Endodermal cell (in vitro differentiated cells): Measurements from ENCODE around the gene ZNF546. TPM values are rescaled to one million over a fixed set of nuclear protein-coding genes. Genes with fewer than 3 reads are reported as not detected.
A peak's percentile ranks its signal among the peaks of the same experiment; 100 is the strongest.

Source experiments
- DNase-seq: peaks from one replicate; pipeline ENCODE4 v3.0.0-alpha.2; 2017
- H3K27ac ChIP-seq: 2 replicates; pipeline ENCODE4 v1.5.1; 2013; ENCODE audit warnings: mild to moderate bottlenecking, low read depth, low read length, moderate library complexity
- H3K27me3 ChIP-seq: 2 replicates; pipeline ENCODE4 v1.6.1; 2013; ENCODE audit warnings: mild to moderate bottlenecking, low read length, moderate library complexity; ENCODE audit not compliant: insufficient read depth, control insufficient read depth, poor library complexity, severe bottlenecking
- H3K36me3 ChIP-seq: 2 replicates; pipeline ENCODE4 v1.7.0; 2013; ENCODE audit warnings: mild to moderate bottlenecking, low read length, moderate library complexity; ENCODE audit not compliant: control insufficient read depth, insufficient read depth
- H3K4me1 ChIP-seq: one replicate; pipeline ENCODE4 v1.7.0; 2013; ENCODE audit warnings: low read length; ENCODE audit not compliant: control insufficient read depth, insufficient read depth
- H3K4me3 ChIP-seq: 2 replicates; pipeline ENCODE4 v1.5.1; 2013; ENCODE audit warnings: mild to moderate bottlenecking, low read length, moderate library complexity
- H3K9ac ChIP-seq: 2 replicates; pipeline ENCODE4 v1.6.1; 2013; ENCODE audit warnings: mild to moderate bottlenecking, low read length, moderate library complexity; ENCODE audit not compliant: poor library complexity, severe bottlenecking; ENCODE audit errors: extremely low read depth
- H3K9me3 ChIP-seq: 2 replicates; pipeline ENCODE4 v1.6.1; 2013; ENCODE audit warnings: mild to moderate bottlenecking, low read length, moderate library complexity; ENCODE audit not compliant: control insufficient read depth
- H3K27ac Mint-ChIP-seq: 2 replicates; pipeline ENCODE4 v1.8.0; 2020; ENCODE audit warnings: mixed read lengths
- H3K27me3 Mint-ChIP-seq: 2 replicates; pipeline ENCODE4 v1.8.0; 2021; ENCODE audit warnings: mild to moderate bottlenecking, mixed read lengths; ENCODE audit not compliant: insufficient read depth
- H3K36me3 Mint-ChIP-seq: 2 replicates; pipeline ENCODE4 v1.8.0; 2020; ENCODE audit warnings: low read depth, mixed read lengths
- H3K4me1 Mint-ChIP-seq: 2 replicates; pipeline ENCODE4 v1.8.0; 2020; ENCODE audit warnings: mixed read lengths
- H3K4me3 Mint-ChIP-seq: 2 replicates; pipeline ENCODE4 v1.8.0; 2020; ENCODE audit warnings: mild to moderate bottlenecking, moderate library complexity, mixed read lengths
- H3K9me3 Mint-ChIP-seq: 2 replicates; pipeline ENCODE4 v1.8.0; 2020; ENCODE audit warnings: mild to moderate bottlenecking, mixed read lengths
- WGBS, 2 experiments: methylation state at CpG; one replicate each; pipeline versions ENCODE4 v1.1.5 to v1.1.7; 2013; ENCODE audit warnings: missing lambda C conversion rate in 2 of 2, mixed read lengths in 1 of 2; ENCODE audit not compliant: insufficient coverage in 1 of 2, insufficient read length in 1 of 2; 5-methylcytosine and 5-hydroxymethylcytosine counted together
- total RNA-seq, 2 donors: library from RNA; stranded (reverse); fragmentation: NEBNext Ultra II Directional in 1 of 2; extraction: Animal tissue kit (Norgen Biotek cat#: 25700) in 1 of 2; gene quantifications; 2 replicates in 1 of 2; 3 replicates in 1 of 2; pipeline ENCODE4 v1.2.1, GENCODE V29; 2021
- TF ChIP-seq, protein P1 (sequence below): fragments of 200-600 bp; sonication (generic); conservative IDR thresholded peaks from 2 replicates; pipeline ENCODE4 v1.5.0; 2021; ENCODE audit warnings: antibody characterized with exemption, mild to moderate bottlenecking

The ZNF546 gene
- total RNA-seq, 2 donors from 2014 or later: 2.5 to 4.6 TPM

GRCh38 chr19:39996218-39996810 lies 546 bp upstream of the ZNF546 start:
- Histone ChIP-seq H3K4me3 (peak overlapping the region; percentile 92), H3K27me3 (no peaks in the 10 kb centered on the region), H3K36me3 (no peaks in the 10 kb centered on the region), H3K4me1 (no peaks in the 10 kb centered on the region), H3K9ac (peak overlapping the region; percentile 55), H3K9me3 (peaks cover 28% of the 10 kb centered on the region), H3K27ac (no peak overlapping the region)
- Mint-ChIP-seq H3K4me1 (peaks cover 8% of the 10 kb centered on the region), H3K9me3 (peaks cover 31% of the 10 kb centered on the region), H3K4me3 (peak overlapping the region; percentile 84), H3K27me3 (no peaks in the 10 kb centered on the region), H3K27ac (peak overlapping the region; percentile 86), H3K36me3 (peaks cover 8% of the 10 kb centered on the region)
- TF ChIP-seq, protein P1, sequence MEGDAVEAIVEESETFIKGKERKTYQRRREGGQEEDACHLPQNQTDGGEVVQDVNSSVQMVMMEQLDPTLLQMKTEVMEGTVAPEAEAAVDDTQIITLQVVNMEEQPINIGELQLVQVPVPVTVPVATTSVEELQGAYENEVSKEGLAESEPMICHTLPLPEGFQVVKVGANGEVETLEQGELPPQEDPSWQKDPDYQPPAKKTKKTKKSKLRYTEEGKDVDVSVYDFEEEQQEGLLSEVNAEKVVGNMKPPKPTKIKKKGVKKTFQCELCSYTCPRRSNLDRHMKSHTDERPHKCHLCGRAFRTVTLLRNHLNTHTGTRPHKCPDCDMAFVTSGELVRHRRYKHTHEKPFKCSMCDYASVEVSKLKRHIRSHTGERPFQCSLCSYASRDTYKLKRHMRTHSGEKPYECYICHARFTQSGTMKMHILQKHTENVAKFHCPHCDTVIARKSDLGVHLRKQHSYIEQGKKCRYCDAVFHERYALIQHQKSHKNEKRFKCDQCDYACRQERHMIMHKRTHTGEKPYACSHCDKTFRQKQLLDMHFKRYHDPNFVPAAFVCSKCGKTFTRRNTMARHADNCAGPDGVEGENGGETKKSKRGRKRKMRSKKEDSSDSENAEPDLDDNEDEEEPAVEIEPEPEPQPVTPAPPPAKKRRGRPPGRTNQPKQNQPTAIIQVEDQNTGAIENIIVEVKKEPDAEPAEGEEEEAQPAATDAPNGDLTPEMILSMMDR: no peak
- 12 to 18% methylated on average over 9 to 19 of the region's 19 CpGs for WGBS, 2 experiments
- no peak for DNase-seq

DNA sequence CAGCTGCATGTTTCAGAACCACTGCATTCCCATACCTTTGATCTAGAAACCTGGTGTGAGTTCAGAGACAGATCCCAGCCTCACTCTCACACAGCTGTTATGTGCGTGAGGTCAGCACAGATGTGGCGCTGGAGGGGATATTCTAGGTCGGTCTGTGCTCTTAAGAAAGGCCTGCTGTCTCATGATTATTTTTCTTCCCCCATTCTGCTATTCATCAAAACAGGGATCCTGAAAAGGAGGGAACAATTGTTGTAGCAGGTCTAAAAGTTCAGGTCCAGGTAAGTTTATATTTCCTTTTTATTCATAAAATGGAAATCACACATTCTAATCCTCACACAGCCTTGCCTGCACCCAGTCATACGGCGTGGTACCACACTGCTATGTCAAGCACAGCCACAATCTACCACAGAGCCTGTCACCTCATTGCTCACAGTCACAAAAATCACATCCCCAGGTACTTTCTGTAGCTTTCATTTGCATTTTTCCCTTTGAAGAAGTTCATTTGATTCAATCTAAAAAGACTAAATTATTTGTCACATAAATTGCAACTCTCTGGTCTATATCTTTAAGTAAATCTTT lies 867 bp downstream of the ZNF546 start:
- peak overlapping the region; percentile 92 for H3K4me3 ChIP-seq
- peak overlapping the region; percentile 86 for H3K27ac Mint-ChIP-seq
- TF ChIP-seq, protein P1: no peak
- H3K27me3 ChIP-seq: no peaks in the 10 kb centered on the region
- DNase-seq: no peak
- no peaks in the 10 kb centered on the region for H3K36me3 ChIP-seq
- H3K4me3 Mint-ChIP-seq: peak overlapping the region; percentile 84
- no peak overlapping the region for H3K27ac ChIP-seq
- peaks cover 28% of the 10 kb centered on the region for H3K9me3 Mint-ChIP-seq
- H3K4me1 Mint-ChIP-seq: peaks cover 8% of the 10 kb centered on the region
- H3K27me3 Mint-ChIP-seq: no peaks in the 10 kb centered on the region
- H3K36me3 Mint-ChIP-seq: peaks cover 8% of the 10 kb centered on the region
- peaks cover 28% of the 10 kb centered on the region for H3K9me3 ChIP-seq
- no peak overlapping the region for H3K9ac ChIP-seq
- 89 to 94% methylated on average over 2 to 5 of the region's 5 CpGs for WGBS, 2 experiments
- H3K4me1 ChIP-seq: no peaks in the 10 kb centered on the region

- H3K27ac ChIP-seq: no peak overlapping the region
- H3K27me3 Mint-ChIP-seq: no peaks in the 10 kb centered on the region
- H3K4me3 Mint-ChIP-seq: no peak overlapping the region
- peaks cover 8% of the 10 kb centered on the region for H3K36me3 Mint-ChIP-seq
- no peak for DNase-seq
- TF ChIP-seq, protein P1: no peak
- no peaks in the 10 kb centered on the region for H3K4me1 ChIP-seq
- H3K36me3 ChIP-seq: no peaks in the 10 kb centered on the region
- peaks cover 8% of the 10 kb centered on the region for H3K4me1 Mint-ChIP-seq
- H3K27me3 ChIP-seq: no peaks in the 10 kb centered on the region
- peaks cover 20% of the 10 kb centered on the region for H3K9me3 ChIP-seq
- H3K27ac Mint-ChIP-seq: no peak overlapping the region
- peaks cover 20% of the 10 kb centered on the region for H3K9me3 Mint-ChIP-seq
- WGBS, 2 experiments: 90 to 94% methylated on average over 3 to 4 of the region's 4 CpGs
- no peak overlapping the region for H3K4me3 ChIP-seq
- no peak overlapping the region for H3K9ac ChIP-seq
These were observed 1.6 kb downstream of the ZNF546 start for GRCh38 chr19:39998501-39998900.
